ENCODE data around the gene CTSF.
"Not testable (repeated sequence)": the region's sequence is repeated elsewhere in the genome, so short reads cannot be mapped to it uniquely, and the experiment has no call there.

CTSF gene

DNA sequence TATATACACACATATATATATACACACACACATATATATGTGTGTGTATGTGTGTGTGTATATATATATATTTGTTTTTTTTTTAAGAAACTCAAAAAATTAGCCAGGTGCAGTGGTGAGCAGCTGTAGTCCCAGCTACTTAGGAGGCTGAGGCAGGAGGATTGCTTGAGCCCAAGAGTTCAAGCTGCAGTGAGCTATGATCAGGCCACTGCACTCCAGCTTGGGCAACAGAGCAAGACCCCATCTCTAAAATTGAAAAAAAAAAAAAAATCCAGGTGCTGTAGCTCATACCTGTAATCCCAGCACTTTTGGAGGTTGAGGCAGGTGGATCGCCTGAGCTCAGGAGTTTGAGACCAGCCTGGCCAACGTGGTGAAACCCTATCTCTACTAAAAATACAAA, 20.9 kb upstream of the CTSF start:
- not testable (repeated sequence) for DNase-seq

DNA sequence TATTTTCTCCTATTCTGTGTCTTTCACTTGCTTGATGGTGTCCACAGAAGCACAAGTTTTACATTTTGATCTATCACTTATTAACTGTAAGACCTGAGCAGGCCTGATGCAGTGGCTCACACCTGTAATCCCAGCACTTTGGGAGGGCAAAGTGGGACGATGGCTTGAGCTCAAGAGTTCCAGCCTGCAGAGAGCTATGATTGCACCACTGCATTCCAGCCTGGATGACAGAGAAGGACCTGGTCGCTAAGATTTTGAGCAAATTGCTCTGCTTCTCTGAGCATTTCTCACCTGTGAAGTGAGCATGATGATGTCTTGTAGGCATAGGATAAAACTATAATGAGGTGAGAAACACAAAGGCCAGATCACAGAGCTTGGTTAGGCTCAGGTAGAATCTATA, 17.7 kb upstream of the CTSF start:
- no peak for DNase-seq

DNA sequence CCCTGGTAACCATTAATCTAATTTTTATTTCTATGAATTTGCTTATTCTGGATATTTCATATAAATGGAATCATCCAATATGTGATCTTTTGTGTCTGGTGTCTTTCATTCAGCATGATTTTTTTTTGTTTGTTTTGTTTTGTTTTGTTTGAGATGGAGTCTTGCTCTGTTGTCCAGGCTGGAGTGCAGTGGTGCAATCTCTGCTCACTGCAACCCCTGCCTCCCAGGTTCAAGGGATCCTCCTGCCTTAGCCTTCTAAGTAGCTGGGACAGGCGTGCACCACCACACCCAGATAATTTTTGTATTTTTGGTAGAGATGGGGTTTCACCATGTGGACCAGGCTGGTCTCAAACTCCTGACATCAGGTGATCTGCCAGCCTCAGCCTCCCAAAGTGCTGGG, 17.0 kb upstream of the CTSF start:
- DNase-seq, result not testable (repeated sequence)

DNA sequence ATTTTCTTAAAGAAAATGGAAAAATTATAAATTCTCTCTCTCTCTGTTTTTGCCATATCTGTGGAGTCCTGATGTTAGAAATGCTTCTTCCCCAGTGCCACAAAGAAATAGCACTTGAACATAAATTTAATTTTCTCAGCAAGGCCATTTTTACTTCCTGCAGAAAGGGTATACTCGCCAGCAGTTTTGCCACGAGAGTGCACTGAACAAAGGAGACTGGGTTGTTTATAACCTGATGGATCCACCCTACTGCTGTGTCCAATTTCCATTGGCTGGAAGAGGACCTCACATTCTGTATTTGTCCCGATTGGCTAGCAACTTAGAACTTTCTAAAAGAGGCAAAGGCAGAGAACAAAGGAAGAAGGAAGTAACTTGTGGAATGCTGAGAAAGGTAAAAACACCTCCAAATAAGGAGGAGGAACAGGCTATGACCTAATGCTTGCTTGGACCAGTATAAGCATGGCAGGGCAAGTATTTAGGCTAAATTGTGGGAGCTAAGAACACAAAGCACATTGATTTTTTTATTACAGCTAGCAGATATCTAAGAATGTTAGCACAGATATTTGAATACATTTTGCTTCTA, 14.2 kb upstream of the CTSF start:
- not testable (repeated sequence) for DNase-seq

DNA sequence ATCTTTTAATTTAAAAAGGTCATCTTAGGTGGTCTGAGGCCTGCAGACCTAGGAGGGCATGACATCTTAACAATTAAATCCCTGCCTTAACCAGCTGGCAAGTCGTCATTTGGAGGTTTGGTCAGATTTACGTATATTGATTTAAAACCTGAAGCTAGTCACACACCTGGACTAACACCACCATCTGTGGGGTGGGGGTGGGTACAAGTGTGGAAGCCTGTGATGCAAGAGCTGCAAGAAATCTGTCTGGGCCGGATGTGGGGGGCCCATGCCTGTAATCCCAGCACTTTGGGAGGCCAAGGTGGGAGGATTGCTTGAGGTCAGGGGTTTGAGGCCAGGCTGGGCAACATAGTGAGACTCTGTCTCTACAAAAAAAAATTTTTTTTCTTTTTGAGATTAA, 12.9 kb upstream of the CTSF start:
- no peak for DNase-seq

DNA sequence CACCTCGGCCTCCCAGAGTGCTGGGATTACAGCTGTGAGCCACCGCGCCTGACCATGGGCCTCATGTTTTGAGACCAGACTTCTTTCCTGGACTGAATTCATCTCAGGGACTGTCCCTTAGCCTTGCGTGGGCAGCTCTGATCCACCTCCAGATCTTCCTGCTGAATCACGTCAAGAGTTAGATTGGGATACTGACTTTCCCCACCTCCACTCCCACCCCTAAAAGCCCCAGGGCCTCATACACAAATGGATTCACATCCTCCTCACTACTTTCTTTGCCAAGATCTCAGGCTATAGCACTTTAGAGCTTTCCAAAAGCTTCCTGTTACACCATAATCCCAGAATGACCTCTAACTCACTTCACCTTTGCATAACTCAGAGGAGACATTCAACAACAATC, 12.4 kb upstream of the CTSF start:
- DNase-seq, result no peak

DNA sequence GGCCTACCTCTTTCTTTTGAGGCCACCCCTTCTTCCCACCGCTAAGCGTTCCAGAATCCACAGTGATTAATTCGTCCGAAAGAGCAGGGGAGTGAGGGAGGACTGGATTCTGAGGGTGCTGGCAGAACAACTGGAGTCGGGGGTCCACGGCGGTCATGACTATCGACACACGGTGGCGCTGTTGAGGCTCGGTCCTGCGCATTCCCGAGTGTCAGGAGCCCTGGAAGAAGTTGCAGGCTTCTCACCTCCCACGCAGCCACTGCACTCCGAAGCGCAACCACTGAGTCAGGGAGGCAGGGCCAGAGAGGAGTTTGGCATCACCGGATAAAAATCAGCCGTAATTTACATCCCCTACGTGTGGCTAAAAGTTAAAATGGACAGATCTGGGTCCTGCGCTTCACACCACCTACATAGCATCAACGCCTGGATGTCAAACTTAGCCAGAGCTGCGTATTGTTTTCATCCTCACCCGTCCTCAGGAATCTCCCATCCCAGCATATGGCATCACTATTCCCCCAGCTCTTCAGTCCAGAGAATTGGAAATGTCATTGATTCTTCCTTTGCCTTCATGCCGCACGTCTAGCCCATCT, 10.7 kb upstream of the CTSF start:
- peak; percentile 47 to 77 for DNase-seq

DNA sequence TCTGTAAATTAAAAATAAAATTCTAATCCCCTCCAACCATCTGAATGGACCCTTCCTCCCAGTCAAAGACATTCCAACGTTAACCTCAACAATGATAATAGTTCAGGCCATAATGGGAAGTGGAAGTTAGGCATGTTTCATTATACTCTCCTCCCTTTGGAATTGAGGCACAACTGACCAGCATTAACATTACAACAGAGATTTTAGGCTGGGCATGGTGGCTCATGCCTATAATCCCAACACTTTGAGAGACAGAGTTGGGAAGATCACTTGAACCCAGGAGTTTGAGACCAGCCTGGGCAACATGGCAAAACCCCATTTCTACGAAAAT, 2.4 kb upstream of the CTSF start:
- DNase-seq, result no peak

DNA sequence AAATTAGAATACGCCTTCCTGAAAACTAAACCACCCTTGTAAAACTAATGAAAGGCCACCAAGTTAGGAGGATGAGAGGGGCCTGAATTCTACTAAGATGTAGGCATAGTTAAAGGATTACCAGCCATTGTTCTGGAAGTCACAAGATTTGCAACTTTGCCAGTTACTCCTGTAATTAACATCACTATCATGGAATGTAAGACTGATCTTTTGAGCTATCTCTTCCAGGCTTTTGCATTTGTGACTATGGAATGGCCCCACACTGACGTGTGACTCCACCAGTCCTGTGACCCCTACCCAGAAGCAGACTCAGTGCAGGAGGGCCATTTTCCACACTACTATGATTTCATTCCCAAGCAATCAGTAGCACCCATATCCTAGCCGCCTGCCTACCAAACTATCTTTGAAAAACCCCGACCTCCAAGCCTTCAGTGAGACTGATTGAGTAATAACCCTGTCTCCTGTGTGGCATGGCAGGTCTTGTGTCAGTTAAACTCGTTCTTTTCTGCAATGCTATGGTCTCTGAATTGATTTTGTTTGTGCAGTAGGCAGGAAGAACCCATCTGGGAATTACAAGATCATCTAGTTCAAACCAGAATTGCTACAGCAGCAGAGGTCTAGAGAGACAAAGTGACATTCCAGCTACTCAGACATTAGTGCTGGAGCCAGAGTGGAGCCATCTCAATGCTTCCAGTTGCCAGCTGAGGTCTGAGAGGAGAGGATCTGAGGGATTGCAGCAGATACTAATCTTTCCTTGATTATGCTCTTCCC, 1.9 kb upstream of the CTSF start:
- DNase-seq, result no peak

DNA sequence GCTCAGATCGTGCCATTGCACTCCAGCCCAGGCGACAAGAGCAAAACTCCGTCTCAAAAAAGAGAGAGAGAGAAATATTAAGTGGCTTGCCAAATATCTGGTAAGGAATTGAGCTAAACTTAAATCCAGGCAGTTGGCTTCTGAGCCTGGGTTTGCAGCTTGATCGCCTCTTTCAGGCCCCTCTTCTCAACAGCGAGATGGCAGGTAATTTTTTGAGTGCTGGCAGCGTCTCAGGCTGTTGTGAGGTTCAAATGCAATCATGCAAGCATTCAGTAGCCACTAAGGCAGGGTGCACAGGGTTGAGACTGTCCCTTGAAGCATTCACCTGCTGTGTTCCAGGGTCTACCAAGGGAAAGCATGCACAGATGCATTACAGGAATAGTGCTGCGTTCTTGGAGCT, 670 bp upstream of the CTSF start:
- no peak for DNase-seq

DNA sequence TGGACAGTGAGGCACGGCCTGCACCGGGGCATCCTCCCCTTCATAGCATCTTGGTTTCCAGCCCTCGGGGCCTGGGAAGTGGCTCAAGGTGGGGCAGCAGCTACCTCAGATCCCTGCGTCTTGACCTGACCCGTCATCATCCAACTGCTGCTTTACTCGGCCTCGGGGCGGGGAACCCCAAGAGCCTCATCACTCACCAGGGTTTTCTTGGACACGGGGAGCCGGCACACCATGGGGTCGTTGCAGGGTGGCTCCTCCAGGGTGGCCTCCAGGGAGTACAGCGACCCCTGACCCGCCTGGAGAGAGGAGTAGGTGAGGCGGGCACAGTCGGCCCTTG, 651 bp downstream of the CTSF start:
- DNase-seq, result no peak

DNA sequence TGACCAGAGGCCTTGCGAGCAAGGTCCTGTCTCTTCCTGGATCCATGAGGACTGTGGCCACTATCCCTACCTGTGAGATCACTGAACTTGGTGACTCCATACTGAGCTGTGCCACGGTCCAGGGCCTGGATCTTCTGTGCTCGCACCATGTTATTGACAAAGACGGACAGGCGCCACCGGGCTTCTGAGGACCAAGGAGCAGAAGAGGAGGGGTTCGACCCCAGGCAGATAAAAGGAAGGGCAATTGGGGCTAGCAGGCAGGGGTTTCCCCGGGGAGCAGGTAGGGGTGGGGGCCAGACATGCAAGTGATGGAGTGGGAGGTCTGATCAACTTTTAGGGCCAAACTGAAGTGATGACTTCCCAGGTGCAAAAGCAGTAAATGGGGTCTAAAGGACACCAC, 2.2 kb downstream of the CTSF start:
- DNase-seq, result no peak

DNA sequence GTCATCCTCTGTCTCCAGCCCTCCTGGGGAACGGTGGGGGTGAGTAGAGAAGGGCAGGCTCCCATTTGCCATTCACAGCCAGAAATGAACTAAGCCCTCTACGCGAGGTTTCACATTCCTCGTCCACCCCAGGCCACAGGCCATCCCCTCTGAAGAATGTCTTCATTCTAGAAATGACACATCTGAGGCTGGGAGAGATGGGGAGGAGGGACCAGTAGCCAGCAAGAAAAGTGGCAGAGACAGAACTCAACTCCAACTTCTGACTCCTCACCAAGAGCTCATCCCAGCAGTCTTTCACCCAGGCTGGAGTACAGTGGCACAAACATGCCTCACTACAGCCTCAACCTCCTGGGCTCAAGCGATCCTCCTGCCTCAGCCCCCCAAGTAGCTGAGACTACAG, 3.4 kb downstream of the CTSF start:
- no peak for DNase-seq

DNA sequence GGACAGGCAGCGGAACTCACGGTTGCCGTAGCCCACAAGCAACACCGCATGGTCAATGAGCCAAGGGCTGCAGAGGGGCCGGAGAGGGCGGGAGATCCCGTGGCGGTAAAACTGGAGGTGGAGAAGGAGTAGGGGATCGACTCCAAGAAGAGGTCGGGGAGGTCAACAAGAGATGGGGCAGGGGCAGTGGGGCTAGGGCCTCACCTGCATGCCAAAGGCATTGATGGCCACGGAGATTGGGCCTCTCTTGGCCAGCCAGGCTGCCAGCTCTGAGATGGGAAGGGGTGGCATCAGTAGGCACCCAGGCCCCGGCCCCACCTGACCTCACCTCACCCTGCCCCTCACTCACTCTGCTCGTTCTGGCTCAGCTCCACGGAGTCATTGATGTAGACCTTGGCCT, 3.9 kb downstream of the CTSF start:
- no peak for DNase-seq

DNA sequence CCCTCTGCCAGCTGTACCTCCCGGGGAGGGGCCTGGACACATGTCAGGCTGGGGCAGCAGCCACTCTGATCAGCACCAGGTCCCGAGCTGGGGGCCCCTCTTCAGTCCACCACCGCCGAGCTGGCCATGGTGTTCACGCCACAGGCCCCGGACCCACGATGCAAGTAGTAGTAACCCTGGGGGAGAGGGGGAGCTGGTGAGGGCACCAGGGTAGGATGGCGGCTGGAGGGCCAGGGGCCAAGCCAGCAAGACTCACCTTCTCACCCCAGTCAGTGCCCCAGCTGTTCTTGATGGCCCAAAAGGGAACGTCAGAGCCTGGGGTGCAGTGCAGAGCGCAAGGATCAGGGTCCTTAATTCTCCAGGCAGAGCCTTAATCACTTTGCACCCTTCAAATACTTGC, 4.6 kb downstream of the CTSF start:
- no peak for DNase-seq

DNA sequence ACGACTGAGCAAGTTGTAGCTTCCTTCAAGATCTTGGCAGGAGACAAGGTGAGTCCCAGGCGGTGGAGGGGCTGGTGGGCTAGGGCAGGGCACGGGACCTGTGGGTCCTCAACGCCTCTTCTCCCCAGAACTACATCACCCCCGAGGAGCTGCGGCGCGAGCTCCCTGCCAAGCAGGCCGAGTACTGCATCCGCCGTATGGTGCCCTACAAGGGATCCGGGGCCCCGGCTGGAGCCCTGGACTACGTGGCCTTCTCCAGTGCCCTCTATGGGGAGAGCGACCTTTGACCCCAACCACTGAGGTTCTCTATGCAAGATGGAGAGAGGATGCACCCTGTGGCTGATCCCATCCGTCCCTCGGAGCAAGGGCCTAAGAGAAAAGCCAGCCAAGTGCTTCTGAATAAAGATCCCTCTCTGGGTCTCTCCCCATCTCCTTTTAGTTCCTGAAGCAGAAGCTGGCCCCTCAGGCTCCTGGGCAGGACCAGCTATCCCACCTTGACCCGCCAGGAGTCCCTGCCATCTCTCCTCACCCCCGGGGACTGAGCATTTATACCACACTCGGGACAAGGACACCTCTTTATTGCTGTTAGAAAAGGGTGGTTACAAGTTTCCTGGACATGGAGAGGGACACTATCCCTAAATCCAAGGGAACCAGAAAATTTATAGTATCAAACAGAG, 5.4 kb downstream of the CTSF start:
- DNase-seq, result no peak

DNA sequence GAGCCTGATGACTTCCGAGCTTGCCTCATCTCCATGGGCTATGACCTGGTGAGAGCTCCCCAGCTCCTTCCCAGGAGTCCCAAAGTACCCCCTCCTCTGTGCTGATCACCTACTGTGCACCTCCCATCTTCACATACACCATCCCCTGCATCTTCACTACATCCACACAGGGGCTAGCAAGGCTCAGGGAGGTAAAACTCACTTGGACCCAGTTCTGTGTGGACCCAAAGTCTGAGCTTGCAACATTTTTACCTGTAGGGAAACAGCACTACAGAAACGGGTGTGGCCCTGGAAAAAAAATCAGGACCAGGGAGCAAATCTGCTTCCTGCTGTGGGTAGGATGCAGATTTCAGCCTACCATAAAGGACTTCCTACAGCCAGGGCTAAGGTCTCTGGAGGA, 6.1 kb downstream of the CTSF start:
- no peak for DNase-seq

DNA sequence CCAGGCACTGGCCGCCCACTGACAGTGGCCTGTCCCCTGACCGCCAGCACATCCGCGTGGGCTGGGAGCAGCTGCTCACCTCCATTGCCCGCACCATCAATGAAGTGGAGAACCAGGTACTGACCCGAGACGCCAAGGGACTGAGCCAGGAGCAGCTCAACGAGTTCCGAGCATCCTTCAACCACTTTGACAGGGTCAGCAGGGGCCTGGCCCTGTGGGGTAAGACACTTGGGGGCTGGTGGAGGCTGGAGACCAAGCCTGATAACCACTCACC, 6.5 kb downstream of the CTSF start:
- DNase-seq, result no peak

DNA sequence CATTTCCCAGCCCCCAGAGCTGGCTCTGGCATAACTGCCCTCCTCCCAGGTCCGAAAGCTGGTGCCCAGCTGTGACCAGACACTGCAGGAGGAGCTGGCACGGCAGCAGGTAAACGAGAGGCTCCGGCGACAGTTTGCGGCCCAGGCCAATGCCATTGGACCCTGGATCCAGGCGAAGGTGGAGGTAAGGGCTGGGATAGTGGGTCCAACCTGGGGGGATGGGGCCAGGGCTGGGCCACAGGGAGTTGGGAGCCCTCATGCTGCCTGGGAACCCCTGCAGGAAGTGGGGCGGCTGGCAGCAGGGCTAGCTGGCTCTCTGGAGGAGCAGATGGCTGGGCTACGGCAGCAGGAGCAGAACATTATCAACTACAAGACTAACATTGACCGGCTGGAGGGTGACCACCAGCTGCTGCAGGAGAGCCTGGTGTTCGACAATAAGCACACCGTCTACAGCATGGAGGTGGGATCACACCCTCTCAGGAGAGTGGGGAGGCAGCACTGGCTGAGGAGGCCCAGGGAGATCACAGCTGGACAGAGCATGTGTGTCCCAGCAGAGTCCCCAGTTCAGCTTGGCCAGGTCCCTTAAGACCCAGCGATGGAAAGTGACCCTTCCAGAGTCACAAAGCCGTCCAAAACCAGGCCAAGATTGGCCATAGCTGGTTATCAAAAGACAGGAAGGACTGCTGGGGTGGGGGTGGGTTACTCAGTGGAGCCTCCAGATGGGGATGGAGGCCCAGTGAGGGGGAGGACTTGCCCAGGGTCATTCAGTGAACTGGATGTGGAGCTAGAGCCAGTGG, 7.0 kb downstream of the CTSF start:
- DNase-seq, result no peak

DNA sequence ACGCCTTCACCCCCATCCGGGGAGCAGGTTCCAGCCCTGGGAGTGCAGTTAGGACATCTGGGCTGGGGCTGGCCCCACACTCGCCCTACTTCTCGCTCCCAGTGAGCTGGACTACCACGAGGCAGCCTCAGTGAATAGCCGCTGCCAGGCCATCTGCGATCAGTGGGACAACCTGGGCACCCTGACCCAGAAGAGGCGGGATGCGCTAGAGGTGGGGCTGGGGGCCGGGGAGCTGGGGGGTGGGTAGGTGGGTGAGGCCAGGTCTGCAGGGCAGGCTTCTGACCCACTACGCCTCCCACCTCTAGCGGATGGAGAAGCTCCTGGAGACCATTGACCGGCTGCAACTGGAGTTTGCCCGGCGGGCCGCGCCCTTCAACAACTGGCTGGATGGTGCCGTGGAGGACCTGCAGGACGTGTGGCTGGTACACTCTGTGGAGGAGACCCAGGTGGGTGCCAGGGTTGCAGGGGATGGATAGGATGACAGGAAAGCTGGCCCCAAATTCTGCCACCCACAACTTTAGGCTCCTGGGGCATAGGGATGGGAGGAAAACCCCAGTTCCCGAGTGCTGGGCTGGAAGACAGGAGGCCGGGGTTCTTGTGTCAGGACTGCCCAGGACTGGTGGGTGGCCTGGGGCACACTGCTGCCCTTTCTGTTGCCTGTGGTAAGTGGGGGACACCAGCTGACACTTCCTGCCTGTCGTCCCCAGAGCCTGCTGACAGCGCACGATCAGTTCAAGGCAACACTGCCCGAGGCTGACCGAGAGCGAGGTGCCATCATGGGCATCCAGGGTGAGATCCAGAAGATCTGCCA, 8.3 kb downstream of the CTSF start:
- DNase-seq, result no peak

DNA sequence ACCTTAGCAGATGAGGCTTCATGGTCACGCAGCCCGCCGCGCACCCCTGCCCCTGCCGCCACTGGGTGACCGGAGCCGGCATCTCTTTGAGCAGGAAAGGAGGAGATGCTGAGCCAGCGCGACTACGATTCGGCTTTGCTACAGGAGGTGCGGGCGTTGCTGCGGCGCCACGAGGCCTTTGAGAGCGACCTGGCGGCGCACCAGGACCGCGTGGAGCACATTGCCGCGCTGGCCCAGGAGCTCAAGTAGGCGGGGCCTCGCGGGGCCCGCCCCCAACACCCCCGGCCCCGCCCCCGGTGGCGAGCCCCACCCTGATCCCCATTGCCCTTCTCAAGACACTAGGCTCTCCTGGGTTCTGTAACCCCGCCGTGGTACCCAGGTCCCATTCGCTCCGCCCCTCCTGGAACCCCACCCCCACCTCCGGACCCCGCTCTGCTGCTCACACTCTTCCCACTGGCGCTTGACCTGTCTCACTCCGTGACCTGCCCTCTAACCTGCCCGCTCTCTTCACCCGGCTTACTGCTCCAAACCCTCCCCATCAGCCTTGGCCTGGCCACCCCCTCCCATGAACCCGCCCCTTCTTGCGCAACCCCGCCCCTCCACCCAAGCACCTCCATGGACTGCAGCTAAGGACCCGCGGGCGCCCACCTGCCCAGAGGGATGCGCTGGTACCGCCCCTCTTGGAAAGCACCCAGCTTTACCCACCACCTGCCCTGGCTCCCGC, 9.1 kb downstream of the CTSF start:
- DNase-seq, result no peak

DNA sequence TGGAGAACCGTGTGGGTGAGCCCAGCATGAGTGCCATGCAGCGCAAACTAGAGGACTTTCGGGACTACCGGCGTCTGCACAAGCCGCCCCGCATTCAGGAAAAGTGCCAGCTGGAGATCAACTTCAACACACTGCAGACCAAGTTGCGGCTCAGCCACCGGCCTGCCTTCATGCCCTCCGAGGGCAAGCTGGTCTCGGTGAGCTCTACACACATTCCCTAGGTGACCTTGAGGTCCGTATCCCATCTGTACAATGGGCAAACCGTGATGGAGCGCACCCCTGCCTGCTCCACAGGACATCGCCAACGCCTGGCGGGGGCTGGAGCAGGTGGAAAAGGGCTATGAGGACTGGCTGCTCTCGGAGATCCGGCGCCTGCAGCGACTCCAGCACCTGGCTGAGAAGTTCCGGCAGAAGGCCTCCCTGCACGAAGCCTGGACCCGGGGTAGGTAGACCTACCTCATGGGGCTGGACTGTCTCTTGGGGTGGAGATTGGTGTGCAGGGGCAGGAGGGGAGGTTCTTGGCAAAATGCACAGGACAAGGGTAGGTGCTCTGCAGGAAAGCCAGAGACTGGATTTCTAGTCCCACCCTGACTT, 10.6 kb downstream of the CTSF start:
- DNase-seq, result no peak

Data from NCI-H446 (cell line).